CD4-positive, CD25-positive, alpha-beta regulatory T cell (primary cell): ENCODE measurements around the gene NINJ2. TPM values are rescaled to one million over a fixed set of nuclear protein-coding genes. Genes with fewer than 3 reads are reported as not detected.
"Not testable (repeated sequence)": the region's sequence is repeated elsewhere in the genome, so short reads cannot be mapped to it uniquely, and the experiment has no call there.

ENCODE experiments used
- ATAC-seq, 2 donors: fragments of 150-1000 bp; cut with Tn5 transposase; one replicate each; pipeline ENCODE4 v1.10.0; 2021; ENCODE audit warnings: low read depth in 2 of 2, moderate number of reproducible peaks in 2 of 2, moderate library complexity in 1 of 2
- DNase-seq, 3 donors: peaks; one replicate each; pipeline versions ENCODE4 v3.0.0 to v3.0.0-alpha.2; 2012 to 2022; ENCODE audit warnings: mixed read lengths in 1 of 3
- H3K27ac ChIP-seq: one replicate; pipeline ENCODE4 v1.7.0; 2013; ENCODE audit warnings: mild to moderate bottlenecking, low read length; ENCODE audit not compliant: insufficient read depth, poor library complexity, severe bottlenecking
- H3K27me3 ChIP-seq: one replicate; pipeline ENCODE4 v1.7.0; 2013; ENCODE audit warnings: low read length; ENCODE audit not compliant: control insufficient read depth, insufficient read depth
- H3K36me3 ChIP-seq: one replicate; pipeline ENCODE4 v1.7.0; 2013; ENCODE audit warnings: mild to moderate bottlenecking, low read length, moderate library complexity; ENCODE audit not compliant: control insufficient read depth, insufficient read depth
- H3K4me1 ChIP-seq: 2 replicates; pipeline ENCODE4 v1.7.0; 2013; ENCODE audit warnings: mild to moderate bottlenecking, low read length; ENCODE audit not compliant: insufficient read depth, control insufficient read depth, poor library complexity, severe bottlenecking
- H3K4me3 ChIP-seq: one replicate; pipeline ENCODE4 v1.7.0; 2013; ENCODE audit warnings: low read depth, mild to moderate bottlenecking, low read length, moderate library complexity
- H3K9me3 ChIP-seq, 2 experiments: 1 replicate in 1 of 2; 2 replicates in 1 of 2; pipeline ENCODE4 v1.7.0; 2013; ENCODE audit warnings: low read length in 2 of 2, mild to moderate bottlenecking in 1 of 2, moderate library complexity in 1 of 2; ENCODE audit not compliant: control insufficient read depth in 2 of 2
- H3K27ac Mint-ChIP-seq, 3 donors: one replicate each; pipeline ENCODE4 v1.8.0; 2020 to 2022; ENCODE audit warnings: mild to moderate bottlenecking in 3 of 3, mixed read lengths in 3 of 3, moderate library complexity in 2 of 3
- H3K27me3 Mint-ChIP-seq: one replicate; pipeline ENCODE4 v1.8.0; 2022; ENCODE audit warnings: mild to moderate bottlenecking, mixed read lengths
- H3K36me3 Mint-ChIP-seq: one replicate; pipeline ENCODE4 v1.8.0; 2020; ENCODE audit warnings: mixed read lengths
- H3K4me1 Mint-ChIP-seq, 4 donors: one replicate each; pipeline ENCODE4 v1.8.0; 2020 to 2022; ENCODE audit warnings: mixed read lengths in 4 of 4, mild to moderate bottlenecking in 1 of 4
- H3K4me3 Mint-ChIP-seq, 4 donors: one replicate each; pipeline ENCODE4 v1.8.0; 2020 to 2022; ENCODE audit warnings: mild to moderate bottlenecking in 4 of 4, mixed read lengths in 4 of 4, moderate library complexity in 3 of 4
- H3K9me3 Mint-ChIP-seq, 7 donors: one replicate each; pipeline ENCODE4 v1.8.0; 2020 to 2022; ENCODE audit warnings: mixed read lengths in 7 of 7, mild to moderate bottlenecking in 3 of 7, moderate library complexity in 2 of 7
- polyA plus RNA-seq, 4 donors: library from polyadenylated mRNA; unstranded; fragments of 300-500 nt; fragmentation: Illumina TruSeq; gene quantifications; one replicate each; pipeline ENCODE4 v1.2.3, GENCODE V29; 2021
- total RNA-seq: library from RNA; stranded (reverse); gene quantifications from one replicate; pipeline ENCODE4 v1.2.3, GENCODE V29; 2022

The NINJ2 gene
- total and polyA plus RNA-seq, 5 donors from 2014 or later, result 16.8 to 170 (median 125) TPM

DNA sequence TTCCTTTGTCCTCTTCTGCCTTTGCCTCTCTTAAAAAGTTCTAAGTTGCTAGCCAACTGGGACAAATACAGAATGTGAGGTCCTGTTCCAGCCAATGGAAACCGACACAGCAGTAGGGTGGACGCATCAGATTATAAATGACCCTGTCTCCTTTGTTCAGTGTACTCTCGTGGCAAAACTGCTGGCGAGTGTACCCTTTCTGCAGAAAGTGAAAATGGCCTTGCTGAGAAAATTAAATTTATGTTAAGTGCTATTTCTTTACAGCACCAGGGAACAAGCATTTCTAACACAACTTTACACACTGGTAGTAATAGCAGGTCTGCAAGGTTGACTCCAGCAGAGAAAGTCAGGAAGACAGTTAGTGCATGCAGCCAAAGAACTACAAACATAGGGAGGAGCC is 35.0 kb upstream of the NINJ2 start:
- not testable (repeated sequence) for H3K36me3 ChIP-seq, H3K27ac ChIP-seq, H3K27me3 Mint-ChIP-seq, ATAC-seq, H3K4me3 Mint-ChIP-seq, H3K4me3 ChIP-seq, H3K9me3 ChIP-seq, DNase-seq, H3K4me1 ChIP-seq, H3K36me3 Mint-ChIP-seq, H3K27me3 ChIP-seq
- Mint-ChIP-seq H3K27ac (peak overlapping the region in 1 of 3 donors; percentile 90), H3K4me1 (peaks cover 17 to 31% (median 20%) of the 10 kb centered on the region in 4 donors), H3K9me3 (peaks cover 0 to 12% (median 0%) of the 10 kb centered on the region in 7 donors)

DNA sequence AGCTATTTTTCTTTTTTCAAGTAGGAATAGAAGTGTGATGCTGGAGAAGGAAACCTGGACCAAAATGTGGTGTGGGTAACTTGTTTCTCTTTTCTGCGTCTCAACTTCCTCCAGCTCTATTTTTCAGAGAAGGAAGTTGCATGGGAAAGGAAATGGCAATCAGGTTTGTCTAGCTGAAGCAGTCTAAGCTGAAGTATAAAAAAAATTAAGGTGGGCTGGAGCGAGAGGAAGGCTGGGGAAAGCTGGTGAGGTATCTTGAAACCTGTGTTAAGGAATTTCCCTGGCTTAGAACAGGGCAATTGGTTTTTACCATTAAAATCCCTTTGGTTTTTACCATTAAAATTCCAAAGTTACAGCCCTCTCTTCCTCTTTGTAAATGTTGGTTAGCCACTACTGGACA is 34.2 kb upstream of the NINJ2 start:
- H3K36me3 ChIP-seq, result no peaks in the 10 kb centered on the region
- Mint-ChIP-seq H3K4me1 (peaks cover 17 to 26% (median 19%) of the 10 kb centered on the region in 4 donors), H3K36me3 (no peaks in the 10 kb centered on the region), H3K27me3 (no peaks in the 10 kb centered on the region), H3K27ac (peak overlapping the region in 2 of 3 donors; percentile 77 to 90), H3K9me3 (peaks cover 0 to 12% (median 0%) of the 10 kb centered on the region in 7 donors), H3K4me3 (peak overlapping the region; percentile 14 to 76 (median 48))
- DNase-seq (no peak), ATAC-seq (peak in 1 of 2 donors; percentile 34)
- no peaks in the 10 kb centered on the region for H3K27me3 ChIP-seq
- peaks cover 7 to 9% of the 10 kb centered on the region in 2 experiments for H3K9me3 ChIP-seq
- no peak overlapping the region for H3K27ac ChIP-seq
- peak overlapping the region; percentile 26 for H3K4me3 ChIP-seq
- no peaks in the 10 kb centered on the region for H3K4me1 ChIP-seq

DNA sequence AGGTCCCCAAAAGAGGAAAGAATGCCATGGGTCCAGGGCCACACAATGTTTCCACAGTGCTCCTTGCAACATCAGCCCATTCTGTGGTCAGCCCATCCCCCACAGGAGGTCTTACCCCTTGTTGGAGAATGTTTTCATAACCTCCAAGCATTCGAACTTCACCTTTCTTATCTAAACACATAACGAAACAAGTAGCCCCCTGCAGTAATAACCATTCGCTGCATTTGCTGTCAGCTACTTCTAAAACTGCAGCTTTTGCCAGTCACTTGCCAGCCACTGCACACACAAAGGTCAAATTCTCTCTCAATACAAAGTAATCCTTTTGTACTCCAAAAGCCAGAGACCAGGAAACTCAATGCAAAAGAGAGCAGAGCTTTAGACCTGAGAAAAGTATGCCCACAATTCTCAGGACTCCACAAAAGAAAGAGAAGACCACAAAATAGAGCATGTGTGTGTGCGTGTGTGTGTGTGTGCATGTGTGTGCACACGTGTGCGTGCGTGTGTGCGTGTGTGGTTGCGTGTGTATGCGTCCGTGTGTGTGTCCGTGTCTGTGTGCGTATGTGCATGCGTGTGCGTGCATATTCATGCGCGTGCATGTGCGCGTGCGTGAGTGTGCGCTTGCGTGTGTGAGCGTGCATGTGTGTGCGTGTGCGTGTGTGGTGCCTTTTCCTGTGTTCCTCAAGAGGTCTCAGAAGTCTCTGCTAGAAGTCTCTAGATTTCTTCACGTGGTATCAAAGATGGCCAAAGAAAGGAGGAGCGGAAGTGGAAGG is 31.7 kb upstream of the NINJ2 start:
- H3K9me3 ChIP-seq, result peaks cover 7 to 9% of the 10 kb centered on the region in 2 experiments
- Mint-ChIP-seq H3K27me3 (no peaks in the 10 kb centered on the region), H3K36me3 (no peaks in the 10 kb centered on the region), H3K4me1 (peaks cover 17 to 26% (median 19%) of the 10 kb centered on the region in 4 donors), H3K9me3 (peaks cover 0 to 6% (median 0%) of the 10 kb centered on the region in 7 donors), H3K4me3 (no peak overlapping the region), H3K27ac (no peak overlapping the region)
- no peaks in the 10 kb centered on the region for H3K27me3 ChIP-seq
- no peaks in the 10 kb centered on the region for H3K4me1 ChIP-seq
- DNase-seq (no peak), ATAC-seq (no peak)
- no peak overlapping the region for H3K4me3 ChIP-seq
- no peak overlapping the region for H3K27ac ChIP-seq
- no peaks in the 10 kb centered on the region for H3K36me3 ChIP-seq

DNA sequence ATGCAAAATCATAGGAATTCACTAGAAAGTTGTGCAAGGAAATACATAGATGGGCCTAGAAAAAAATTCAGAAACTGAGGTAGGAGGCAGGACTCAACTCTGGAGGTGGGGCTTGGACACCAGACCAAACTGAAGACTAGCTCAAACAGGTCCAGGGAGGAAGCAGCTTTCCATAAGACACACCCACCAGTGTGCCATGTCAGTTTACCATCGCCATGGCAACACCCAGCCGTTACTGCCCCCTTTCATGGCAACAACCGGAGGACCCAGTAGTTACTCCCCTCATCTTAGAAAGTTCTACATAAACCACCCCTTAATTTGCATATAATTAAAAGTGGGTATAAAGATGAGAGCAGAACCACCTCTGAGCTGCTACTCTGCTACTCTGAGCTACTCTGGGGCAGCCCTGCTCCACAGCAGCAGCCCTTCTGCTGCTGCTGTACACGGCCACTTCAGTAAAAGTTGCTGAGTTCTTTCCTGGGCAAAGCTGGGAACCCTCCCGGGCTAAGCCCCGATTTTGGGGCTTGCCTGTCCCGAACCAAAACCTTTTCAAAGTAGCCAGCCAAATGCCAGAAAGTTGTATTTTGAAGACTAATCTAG is 30.8 kb upstream of the NINJ2 start:
- no peaks in the 10 kb centered on the region for H3K27me3 ChIP-seq
- H3K36me3 ChIP-seq, result no peaks in the 10 kb centered on the region
- no peak for DNase-seq
- H3K4me1 ChIP-seq, result no peaks in the 10 kb centered on the region
- ATAC-seq, result no peak
- Mint-ChIP-seq H3K27me3 (no peaks in the 10 kb centered on the region), H3K27ac (no peak overlapping the region), H3K9me3 (peaks cover 0 to 6% (median 0%) of the 10 kb centered on the region in 7 donors), H3K4me3 (no peak overlapping the region), H3K4me1 (peaks cover 17 to 26% (median 19%) of the 10 kb centered on the region in 4 donors), H3K36me3 (no peaks in the 10 kb centered on the region)
- H3K27ac ChIP-seq, result no peak overlapping the region
- peaks cover 7 to 9% of the 10 kb centered on the region in 2 experiments for H3K9me3 ChIP-seq
- H3K4me3 ChIP-seq, result no peak overlapping the region

DNA sequence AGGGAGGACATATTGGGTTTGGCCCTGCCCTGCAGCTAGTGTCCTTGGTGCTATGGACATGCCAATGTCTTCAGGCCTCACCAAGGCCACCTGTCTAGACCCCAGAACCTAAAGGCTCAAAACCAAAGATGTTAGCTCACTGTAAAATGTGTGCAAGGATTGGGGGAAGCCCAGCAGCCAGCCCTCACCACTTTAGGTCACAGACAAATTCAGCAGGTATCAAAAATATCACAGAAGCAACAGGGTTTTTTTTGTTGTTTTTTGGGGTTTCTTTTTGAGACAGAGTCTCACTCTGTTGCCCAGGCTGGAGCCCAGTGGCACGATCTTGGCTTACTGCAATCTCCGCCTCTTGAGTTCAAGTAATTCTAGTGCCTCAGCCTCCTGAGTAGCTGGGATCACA is 29.0 kb upstream of the NINJ2 start:
- Histone ChIP-seq H3K36me3 (no peaks in the 10 kb centered on the region), H3K4me1 (no peaks in the 10 kb centered on the region), H3K4me3 (no peak overlapping the region), H3K27me3 (no peaks in the 10 kb centered on the region), H3K27ac (no peak overlapping the region), H3K9me3 (no peaks in the 10 kb centered on the region)
- ATAC-seq, result no peak
- DNase-seq, result no peak
- Mint-ChIP-seq H3K27me3 (no peaks in the 10 kb centered on the region), H3K4me1 (peaks cover 12 to 23% (median 17%) of the 10 kb centered on the region in 4 donors), H3K9me3 (peaks cover 0 to 1% (median 0%) of the 10 kb centered on the region in 7 donors), H3K4me3 (no peak overlapping the region), H3K27ac (no peak overlapping the region), H3K36me3 (no peaks in the 10 kb centered on the region)

DNA sequence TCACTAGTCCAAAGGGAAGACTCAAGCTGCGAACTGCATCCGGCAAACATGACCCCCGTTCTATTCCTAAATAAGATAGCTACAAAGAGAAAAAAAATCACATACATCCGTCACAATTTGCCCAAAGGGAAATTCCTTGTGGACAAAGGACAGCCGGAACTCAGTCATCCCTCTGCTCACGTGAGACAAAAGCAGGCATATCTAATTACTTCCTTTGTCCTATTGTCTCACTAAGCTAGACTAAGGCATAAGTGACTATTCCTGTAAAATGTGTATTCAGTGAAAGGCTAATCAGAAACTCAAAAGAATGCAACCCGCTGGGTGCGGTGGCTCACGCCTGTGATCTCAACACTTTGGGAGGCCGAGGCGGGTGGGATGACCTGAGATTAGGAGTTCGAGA is 27.2 kb upstream of the NINJ2 start:
- peaks cover 12% of the 10 kb centered on the region for H3K4me1 ChIP-seq
- ATAC-seq (no peak), DNase-seq (no peak)
- no peaks in the 10 kb centered on the region for H3K9me3 Mint-ChIP-seq
- H3K36me3 Mint-ChIP-seq, result no peaks in the 10 kb centered on the region
- no peaks in the 10 kb centered on the region for H3K27me3 Mint-ChIP-seq
- no peak overlapping the region for H3K4me3 ChIP-seq
- H3K27ac Mint-ChIP-seq, result no peak overlapping the region
- H3K27me3 ChIP-seq, result no peaks in the 10 kb centered on the region
- H3K27ac ChIP-seq, result no peak overlapping the region
- H3K4me3 Mint-ChIP-seq, result no peak overlapping the region
- no peaks in the 10 kb centered on the region for H3K36me3 ChIP-seq
- no peaks in the 10 kb centered on the region for H3K9me3 ChIP-seq
- H3K4me1 Mint-ChIP-seq, result peaks cover 0 to 25% (median 13%) of the 10 kb centered on the region in 4 donors

DNA sequence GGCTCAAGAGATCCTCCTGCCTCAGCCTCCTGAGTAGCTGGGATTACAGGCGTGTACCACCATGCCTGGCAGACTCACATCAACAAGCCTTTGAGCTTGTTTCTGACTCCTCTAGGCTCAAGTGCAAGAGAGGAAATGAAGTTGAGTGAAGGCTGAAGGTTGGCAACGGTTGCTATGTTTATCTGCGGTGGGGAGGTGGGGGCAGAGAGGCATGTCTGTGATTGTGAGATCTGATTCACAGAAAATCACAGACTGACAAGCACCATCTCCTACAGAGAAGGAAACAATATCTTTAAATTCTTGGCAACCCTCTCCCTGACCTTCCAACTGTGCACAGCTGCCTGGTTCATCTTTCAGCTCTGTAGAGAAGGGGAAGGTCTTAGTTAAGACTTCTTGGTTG is 22.1 kb upstream of the NINJ2 start:
- peak overlapping the region; percentile 42 to 83 (median 56) for H3K4me3 Mint-ChIP-seq
- no peaks in the 10 kb centered on the region for H3K27me3 Mint-ChIP-seq
- H3K4me1 Mint-ChIP-seq, result peaks cover 13 to 46% (median 31%) of the 10 kb centered on the region in 4 donors
- Histone ChIP-seq H3K4me1 (peaks cover 28% of the 10 kb centered on the region), H3K27ac (peak overlapping the region; percentile 97), H3K4me3 (peak overlapping the region; percentile 46), H3K9me3 (no peaks in the 10 kb centered on the region), H3K36me3 (no peaks in the 10 kb centered on the region), H3K27me3 (no peaks in the 10 kb centered on the region)
- peak overlapping the region; percentile 97 to 98 (median 98) for H3K27ac Mint-ChIP-seq
- H3K36me3 Mint-ChIP-seq, result no peaks in the 10 kb centered on the region
- ATAC-seq, result peak; percentile 97 to 99
- DNase-seq, result peak; percentile 79 to 96 (median 93)
- no peaks in the 10 kb centered on the region for H3K9me3 Mint-ChIP-seq
